Fibroblast of lung (primary cell): Measurements from ENCODE around the gene OR5P2.

Experiments
- CTCF ChIP-seq, 2 donors: IDR thresholded peaks in 1 of 2; conservative IDR thresholded peaks in 1 of 2; 1 replicate in 1 of 2; 2 replicates in 1 of 2; pipeline ENCODE4 v1.5.1; 2011 to 2012; ENCODE audit warnings: low read length in 2 of 2, control low read depth in 1 of 2, inconsistent platforms in 1 of 2, low read depth in 1 of 2, mild to moderate bottlenecking in 1 of 2
- EZH2 ChIP-seq: IDR thresholded peaks from 2 replicates; pipeline ENCODE4 v1.5.1; 2012; ENCODE audit warnings: low read length, control low read depth, mild to moderate bottlenecking; ENCODE audit errors: missing control alignments

GRCh38 chr11:7833527-7833926 is 36.8 kb upstream of the OR5P2 start:
- TF ChIP-seq CTCF (conservative IDR thresholded peaks at IDR 0.05 in 1 of 2, IDR thresholded peaks at IDR 0.05 in 1 of 2; ENCODE audit: low read depth in 1 of 2, low read length in 2 of 2), result no peak
- no peak for TF ChIP-seq EZH2
